Measurements from ENCODE around the gene IRS1. TPM values are rescaled to one million over a fixed set of nuclear protein-coding genes. Genes with fewer than 3 reads are reported as not detected.

The IRS1 gene
- total and polyA plus RNA-seq, 2 experiments from 2014 or later = 10.9 to 25.6 TPM

- H2AFZ ChIP-seq = no peak overlapping the region
- peaks cover 18% of the 10 kb centered on the region for H4K20me1 ChIP-seq (ENCODE audit: insufficient read depth, poor library complexity, severe bottlenecking)
- H3K4me2 ChIP-seq = peak overlapping the region; percentile 83
- no peak for DNase-seq (ENCODE audit: low spot score)
- no peaks in the 10 kb centered on the region for H3K9me3 ChIP-seq (ENCODE audit: low read depth)
- no peaks in the 10 kb centered on the region for H3K27me3 ChIP-seq
- TF ChIP-seq EZH2phosphoT487 (IDR thresholded peaks at IDR 0.05; ENCODE audit: low read depth, severe bottlenecking, unreplicated experiment) = no peak
- TF ChIP-seq CTCF (IDR thresholded peaks at IDR 0.05; ENCODE audit: poor library complexity) = no peak
- no peak for TF ChIP-seq EZH2 (IDR thresholded peaks at IDR 0.05; ENCODE audit: borderline replicate concordance)
- H3K4me1 ChIP-seq (ENCODE audit: insufficient read depth) = peaks cover 37% of the 10 kb centered on the region
- H3K4me3 ChIP-seq = peak overlapping the region; percentile 97
- 52% methylated on average over 23 of the region's 23 CpGs for WGBS (ENCODE audit: low lambda C conversion rate, missing lambda C conversion rate)
- peak overlapping the region; percentile 96 for H3K27ac ChIP-seq
- H3K9me2 ChIP-seq (replicated peaks; ENCODE audit: insufficient read depth) = no peaks in the 10 kb centered on the region
- no peaks in the 10 kb centered on the region for H3K36me3 ChIP-seq (replicated peaks; ENCODE audit: insufficient read depth, low read depth)
- H3K79me2 ChIP-seq = peaks cover 65% of the 10 kb centered on the region
Observed at GRCh38 chr2:226797989-226798421, 1.6 kb downstream of the IRS1 start.

GRCh38 chr2:226797289-226797988 is 2.2 kb downstream of the IRS1 start:
- H3K9me3 ChIP-seq (ENCODE audit: low read depth) = no peaks in the 10 kb centered on the region
- no peak overlapping the region for H2AFZ ChIP-seq
- H3K36me3 ChIP-seq (replicated peaks; ENCODE audit: insufficient read depth, low read depth) = no peaks in the 10 kb centered on the region
- H3K27ac ChIP-seq = no peak overlapping the region
- H4K20me1 ChIP-seq (ENCODE audit: insufficient read depth, poor library complexity, severe bottlenecking) = peaks cover 18% of the 10 kb centered on the region
- H3K9me2 ChIP-seq (replicated peaks; ENCODE audit: insufficient read depth) = no peaks in the 10 kb centered on the region
- peak; percentile 19 for DNase-seq (ENCODE audit: low spot score)
- peaks cover 37% of the 10 kb centered on the region for H3K4me1 ChIP-seq (ENCODE audit: insufficient read depth)
- H3K4me3 ChIP-seq = no peak overlapping the region
- H3K4me2 ChIP-seq = peak overlapping the region; percentile 83
- WGBS (ENCODE audit: low lambda C conversion rate, missing lambda C conversion rate) = 96% methylated on average over 34 of the region's 50 CpGs
- H3K27me3 ChIP-seq = no peaks in the 10 kb centered on the region
- peaks cover 71% of the 10 kb centered on the region for H3K79me2 ChIP-seq
- TF ChIP-seq CTCF (IDR thresholded peaks at IDR 0.05; ENCODE audit: poor library complexity) = no peak
- no peak for TF ChIP-seq EZH2 (IDR thresholded peaks at IDR 0.05; ENCODE audit: borderline replicate concordance)
- TF ChIP-seq EZH2phosphoT487 (IDR thresholded peaks at IDR 0.05; ENCODE audit: low read depth, severe bottlenecking, unreplicated experiment) = no peak

GRCh38 chr2:226796840-226797288 is 2.8 kb downstream of the IRS1 start:
- H3K9me3 ChIP-seq (ENCODE audit: low read depth) = no peaks in the 10 kb centered on the region
- no peaks in the 10 kb centered on the region for H3K27me3 ChIP-seq
- H3K9me2 ChIP-seq (replicated peaks; ENCODE audit: insufficient read depth) = no peaks in the 10 kb centered on the region
- no peak overlapping the region for H3K27ac ChIP-seq
- H3K36me3 ChIP-seq (replicated peaks; ENCODE audit: insufficient read depth, low read depth) = no peaks in the 10 kb centered on the region
- H3K4me1 ChIP-seq (ENCODE audit: insufficient read depth) = peaks cover 37% of the 10 kb centered on the region
- no peak overlapping the region for H3K4me3 ChIP-seq
- TF ChIP-seq EZH2 (IDR thresholded peaks at IDR 0.05; ENCODE audit: borderline replicate concordance) (no peak), CTCF (IDR thresholded peaks at IDR 0.05; ENCODE audit: poor library complexity) (peak; percentile 44)
- H3K4me2 ChIP-seq = peak overlapping the region; percentile 83
- no peak overlapping the region for H2AFZ ChIP-seq
- peak; percentile 31 for DNase-seq (ENCODE audit: low spot score)
- peaks cover 18% of the 10 kb centered on the region for H4K20me1 ChIP-seq (ENCODE audit: insufficient read depth, poor library complexity, severe bottlenecking)
- 83% methylated on average over 17 of the region's 17 CpGs for WGBS (ENCODE audit: low lambda C conversion rate, missing lambda C conversion rate)
- H3K79me2 ChIP-seq = peaks cover 76% of the 10 kb centered on the region

Measured in hepatocyte (in vitro differentiated cells).